Left ventricle myocardium inferior (tissue), 1 donor: Measurements from ENCODE around the gene SEC24D. TPM values are rescaled to one million over a fixed set of nuclear protein-coding genes. Genes with fewer than 3 reads are reported as not detected.

Experiments used
- DNase-seq: peaks from one replicate; pipeline ENCODE4 v3.0.0-alpha.2; 2020
- H3K27ac ChIP-seq: fragments of 200-600 bp; replicated peaks from 2 replicates; pipeline ENCODE4 v1.8.0; 2021
- H3K27me3 ChIP-seq: fragments of 200-600 bp; 2 replicates; pipeline ENCODE4 v1.8.0; 2021; ENCODE audit warnings: low read depth
- H3K36me3 ChIP-seq: fragments of 200-600 bp; 2 replicates; pipeline ENCODE4 v1.8.0; 2021
- H3K4me1 ChIP-seq: fragments of 200-600 bp; 2 replicates; pipeline ENCODE4 v1.8.0; 2021
- H3K4me3 ChIP-seq: fragments of 200-600 bp; 2 replicates; pipeline ENCODE4 v1.8.0; 2021; ENCODE audit warnings: mild to moderate bottlenecking, moderate library complexity
- H3K9me3 ChIP-seq: fragments of 200-600 bp; replicated peaks from 2 replicates; pipeline ENCODE4 v1.8.0; 2021
- intact Hi-C: fragments of 100-400 bp; cut with micrococcal nuclease; formaldehyde crosslinking; loops from one replicate; pipeline ENCODE4 v1.11.0; 2022
- total RNA-seq: library from RNA; stranded (reverse); fragmentation: NEBNext Ultra II Directional; extraction: Animal tissue kit (Norgen Biotek cat#: 25700); gene quantifications from one replicate; pipeline ENCODE4 v1.2.1, GENCODE V29; 2021
- TF ChIP-seq, protein P1 (sequence below): fragments of 200-600 bp; IDR thresholded peaks from 2 replicates; pipeline ENCODE4 v1.8.0; 2021; ENCODE audit warnings: antibody characterized with exemption, mild to moderate bottlenecking, borderline replicate concordance
- donor health status: DM: no; HTN: yes; CAD: no; lungs with severe emphysema.

SEC24D gene
- total RNA-seq, 1 donor from 2014 or later, result 10.5 TPM

DNA sequence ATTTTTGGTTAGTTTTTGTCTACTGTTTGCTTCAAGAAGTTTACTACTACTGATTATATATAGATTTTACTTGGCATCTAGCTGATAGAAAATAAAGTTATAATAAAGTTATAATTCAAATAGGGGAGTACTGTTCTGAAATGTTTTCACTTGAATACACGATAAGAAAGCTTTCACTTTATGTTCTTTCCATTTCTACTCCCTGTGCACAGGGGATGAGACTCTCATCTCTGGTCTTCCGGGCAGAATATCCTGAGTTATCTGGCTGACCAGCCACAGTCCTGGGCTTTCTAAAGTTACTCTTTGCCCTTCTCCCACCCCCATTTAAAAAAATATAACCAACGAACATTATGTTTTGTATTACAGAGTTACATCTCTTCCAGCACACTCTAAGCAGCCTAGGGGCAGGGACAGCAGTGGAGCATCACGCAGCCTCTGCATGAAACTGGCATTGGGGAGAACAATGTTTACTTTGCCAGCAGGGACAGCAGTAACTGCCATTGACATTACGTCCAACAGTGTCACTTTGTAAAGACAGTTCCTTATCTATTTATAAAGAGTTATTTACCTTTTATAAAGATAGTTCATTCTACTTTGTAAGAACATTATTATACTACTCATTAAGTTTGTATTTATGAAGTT lies 86.5 kb downstream of the SEC24D start:
- DNase-seq, result no peak
- Histone ChIP-seq H3K9me3 (no peaks in the 10 kb centered on the region), H3K27me3 (no peaks in the 10 kb centered on the region), H3K27ac (peak overlapping the region; percentile 89), H3K4me1 (peaks cover 91% of the 10 kb centered on the region), H3K4me3 (peak overlapping the region; percentile 18), H3K36me3 (peaks cover 34% of the 10 kb centered on the region)
- TF ChIP-seq, protein P1, sequence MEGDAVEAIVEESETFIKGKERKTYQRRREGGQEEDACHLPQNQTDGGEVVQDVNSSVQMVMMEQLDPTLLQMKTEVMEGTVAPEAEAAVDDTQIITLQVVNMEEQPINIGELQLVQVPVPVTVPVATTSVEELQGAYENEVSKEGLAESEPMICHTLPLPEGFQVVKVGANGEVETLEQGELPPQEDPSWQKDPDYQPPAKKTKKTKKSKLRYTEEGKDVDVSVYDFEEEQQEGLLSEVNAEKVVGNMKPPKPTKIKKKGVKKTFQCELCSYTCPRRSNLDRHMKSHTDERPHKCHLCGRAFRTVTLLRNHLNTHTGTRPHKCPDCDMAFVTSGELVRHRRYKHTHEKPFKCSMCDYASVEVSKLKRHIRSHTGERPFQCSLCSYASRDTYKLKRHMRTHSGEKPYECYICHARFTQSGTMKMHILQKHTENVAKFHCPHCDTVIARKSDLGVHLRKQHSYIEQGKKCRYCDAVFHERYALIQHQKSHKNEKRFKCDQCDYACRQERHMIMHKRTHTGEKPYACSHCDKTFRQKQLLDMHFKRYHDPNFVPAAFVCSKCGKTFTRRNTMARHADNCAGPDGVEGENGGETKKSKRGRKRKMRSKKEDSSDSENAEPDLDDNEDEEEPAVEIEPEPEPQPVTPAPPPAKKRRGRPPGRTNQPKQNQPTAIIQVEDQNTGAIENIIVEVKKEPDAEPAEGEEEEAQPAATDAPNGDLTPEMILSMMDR, result no peak
- intact Hi-C loops, result loop anchor here (10.0 kb wide), 1 partner anchor 215 kb away; no protein-coding TSS in a partner anchor

DNA sequence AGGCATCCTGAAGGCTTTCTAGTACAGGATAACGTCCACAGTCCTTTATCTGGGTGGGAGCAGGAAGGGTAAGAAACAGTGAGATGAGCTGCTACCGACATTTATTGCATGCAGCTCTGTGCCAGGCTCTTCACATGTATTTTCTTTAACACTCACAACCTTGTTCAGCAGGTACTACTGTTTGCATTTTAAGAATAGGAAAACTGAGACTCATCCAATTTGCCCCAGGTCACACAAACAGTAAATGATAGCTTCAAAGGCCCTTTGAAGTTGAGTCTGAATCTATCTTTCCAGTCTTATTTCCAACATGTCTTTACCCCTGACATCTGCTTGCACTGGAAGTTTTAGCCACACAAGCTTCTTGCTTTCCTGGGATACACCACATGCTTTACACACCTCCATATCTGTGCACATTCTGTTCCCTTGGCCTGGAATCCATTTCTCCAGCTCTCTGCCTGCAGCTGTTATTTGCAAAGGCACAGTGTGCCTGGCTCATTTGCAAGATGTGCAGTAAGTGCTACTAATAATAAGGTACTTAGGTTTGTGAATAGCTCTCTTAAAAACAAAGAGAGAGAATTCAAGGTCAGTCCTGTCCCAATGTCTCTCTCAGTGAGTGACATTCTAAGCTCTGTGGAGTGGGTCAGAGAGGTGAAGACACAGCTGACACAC lies 89.5 kb downstream of the SEC24D start:
- H3K4me1 ChIP-seq, result peaks cover 86% of the 10 kb centered on the region
- DNase-seq, result peak; percentile 33
- intact Hi-C loops, result loop anchor here (10.0 kb wide), 1 partner anchor 218 kb away; no protein-coding TSS in a partner anchor
- H3K9me3 ChIP-seq, result no peaks in the 10 kb centered on the region
- peaks cover 42% of the 10 kb centered on the region for H3K36me3 ChIP-seq
- peak overlapping the region; percentile 89 for H3K27ac ChIP-seq
- no peak overlapping the region for H3K4me3 ChIP-seq
- TF ChIP-seq, protein P1, result no peak
- H3K27me3 ChIP-seq, result no peaks in the 10 kb centered on the region

DNA sequence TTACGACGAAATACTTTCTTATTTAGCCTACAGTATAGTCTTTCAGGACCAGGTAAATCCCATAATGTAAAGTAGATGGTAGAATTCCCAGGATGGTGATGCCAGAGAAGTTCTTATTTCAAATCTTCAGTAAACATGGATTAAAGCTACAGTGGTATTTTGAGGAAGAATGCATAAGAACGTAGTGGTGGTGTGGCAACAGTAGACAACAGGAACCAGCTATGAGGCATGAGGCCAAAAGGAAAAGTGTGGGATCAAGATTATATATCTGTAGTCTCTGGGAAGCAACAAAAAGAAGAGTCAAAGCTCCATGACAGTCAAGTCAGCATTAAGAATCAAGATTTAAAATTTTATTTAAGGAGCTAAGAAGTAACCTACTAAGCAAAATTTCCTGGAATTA lies 90.6 kb downstream of the SEC24D start:
- H3K27ac ChIP-seq, result peak overlapping the region; percentile 89
- no peaks in the 10 kb centered on the region for H3K9me3 ChIP-seq
- intact Hi-C loops, result loop anchor here (10.0 kb wide), 1 partner anchor 219 kb away; no protein-coding TSS in a partner anchor
- H3K36me3 ChIP-seq, result peaks cover 34% of the 10 kb centered on the region
- no peak for DNase-seq
- H3K4me1 ChIP-seq, result peaks cover 81% of the 10 kb centered on the region
- no peak overlapping the region for H3K4me3 ChIP-seq
- H3K27me3 ChIP-seq, result no peaks in the 10 kb centered on the region
- TF ChIP-seq, protein P1, result no peak

DNA sequence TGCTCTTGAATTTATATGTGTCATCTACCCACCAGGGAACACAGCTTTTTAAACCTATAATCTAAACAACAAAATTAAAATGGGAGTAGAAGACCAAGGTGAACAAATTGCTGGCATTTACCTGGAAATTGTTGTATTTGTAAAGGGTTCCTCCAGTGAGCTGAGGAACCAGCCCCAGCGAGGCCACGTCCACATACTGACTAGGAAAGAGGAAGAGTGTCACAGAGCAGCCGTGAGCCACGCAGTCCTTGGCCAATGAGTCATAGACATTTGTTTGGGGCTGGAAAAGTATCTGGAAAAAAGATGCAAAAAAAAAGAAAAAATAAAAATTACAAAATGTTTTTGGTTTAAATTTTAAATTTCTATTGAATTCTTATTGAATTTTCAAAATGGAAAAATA lies 92.1 kb downstream of the SEC24D start:
- Histone ChIP-seq H3K27me3 (no peaks in the 10 kb centered on the region), H3K4me3 (no peak overlapping the region), H3K4me1 (peaks cover 66% of the 10 kb centered on the region), H3K27ac (peak overlapping the region; percentile 89), H3K9me3 (no peaks in the 10 kb centered on the region), H3K36me3 (peaks cover 47% of the 10 kb centered on the region)
- TF ChIP-seq, protein P1, result no peak
- no peak for DNase-seq
- intact Hi-C loops, result loop anchor here (5.0 to 10.0 kb wide), 2 partner anchors 143 to 221 kb away; partner anchors contain the start of gene SYNPO2

DNA sequence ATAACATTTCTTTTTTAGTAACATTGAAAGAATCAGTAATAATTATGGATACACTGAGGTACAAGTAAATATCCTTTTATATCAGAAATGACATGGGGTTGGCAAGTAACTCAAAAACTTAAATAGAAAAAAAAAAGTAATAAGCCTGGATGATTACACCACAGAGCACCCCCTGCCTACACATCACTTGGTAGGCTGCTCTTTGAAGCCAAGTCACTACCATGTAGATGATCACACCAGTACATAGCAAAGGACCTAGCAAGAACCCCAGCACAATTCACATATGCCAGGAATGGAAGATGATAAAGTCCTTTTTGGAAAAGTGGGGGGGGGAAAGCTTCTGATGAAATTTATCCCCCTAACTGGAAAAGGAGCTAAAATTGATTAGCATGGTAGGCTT lies 93.9 kb downstream of the SEC24D start:
- DNase-seq, result no peak
- Histone ChIP-seq H3K36me3 (peaks cover 65% of the 10 kb centered on the region), H3K4me3 (no peak overlapping the region), H3K4me1 (peaks cover 56% of the 10 kb centered on the region), H3K9me3 (no peaks in the 10 kb centered on the region), H3K27ac (peak overlapping the region; percentile 89), H3K27me3 (no peaks in the 10 kb centered on the region)
- TF ChIP-seq, protein P1, result no peak
- intact Hi-C loops, result loop anchor here (5.0 to 10.0 kb wide), 2 partner anchors 145 to 223 kb away; partner anchors contain the start of gene SYNPO2
